Activated T-cell treated with anti-CD3 and anti-CD28 coated beads, Interleukin-2, amount 50 U/mL, for 1 hour (primary cell): Measurements from ENCODE around the gene LITAFD.
A peak's percentile ranks its signal among the peaks of the same experiment; 100 is the strongest.
"Not testable (repeated sequence)": the region's sequence is repeated elsewhere in the genome, so short reads cannot be mapped to it uniquely, and the experiment has no call there.

Source experiments
- DNase-seq: peaks from one replicate; pipeline ENCODE4 v3.0.0-alpha.2; 2020

LITAFD gene

GRCh38 chr16:8858994-8859912 is 22.9 kb upstream of the LITAFD start:
- no peak for DNase-seq

- no peak for DNase-seq
Measured at GRCh38 chr16:8859913-8860881, 22.0 kb upstream of the LITAFD start.

- DNase-seq, result no peak
Measured at GRCh38 chr16:8861563-8862308, 20.4 kb upstream of the LITAFD start.

- no peak for DNase-seq
Measured at GRCh38 chr16:8862309-8863130, 19.6 kb upstream of the LITAFD start.

GRCh38 chr16:8863594-8864424 is 18.3 kb upstream of the LITAFD start:
- DNase-seq, result no peak

GRCh38 chr16:8864480-8865110 is 17.6 kb upstream of the LITAFD start:
- no peak for DNase-seq

GRCh38 chr16:8865145-8865882 is 16.8 kb upstream of the LITAFD start:
- no peak for DNase-seq

GRCh38 chr16:8866118-8866883 is 15.8 kb upstream of the LITAFD start:
- no peak for DNase-seq

GRCh38 chr16:8866884-8867215 is 15.3 kb upstream of the LITAFD start:
- no peak for DNase-seq

- DNase-seq, result peak; percentile 40
Measured at GRCh38 chr16:8867216-8867931, 14.8 kb upstream of the LITAFD start.

GRCh38 chr16:8867932-8868415 is 14.2 kb upstream of the LITAFD start:
- DNase-seq, result no peak

- DNase-seq, result peak; percentile 87
Measured at GRCh38 chr16:8868416-8869211, 13.5 kb upstream of the LITAFD start, which contains the start of gene CARHSP1. Gene CARHSP1, minus strand, starts transcription at chr16:8869006. Its CDS starts 9,678 bp downstream, at chr16:8859328.

GRCh38 chr16:8869212-8869987 is 12.8 kb upstream of the LITAFD start:
- DNase-seq, result no peak

GRCh38 chr16:8869988-8870241 is 12.2 kb upstream of the LITAFD start:
- not testable (repeated sequence) for DNase-seq

GRCh38 chr16:8872071-8872470 is 10.1 kb upstream of the LITAFD start:
- DNase-seq, result no peak
